GM12878 (cell line): Measurements from ENCODE around the gene ELMO3. TPM values are rescaled to one million over a fixed set of nuclear protein-coding genes. Genes with fewer than 3 reads are reported as not detected.
A peak's percentile ranks its signal among the peaks of the same experiment; 100 is the strongest.

Source experiments
- BACH1 ChIP-seq: fragments of 450-650 bp; IDR thresholded peaks from 2 replicates; pipeline ENCODE4 v1.6.1; 2017; ENCODE audit warnings: mild to moderate bottlenecking, borderline replicate concordance
- BHLHE40 ChIP-seq, 2 experiments: fragments of 450-650 bp in 1 of 2; IDR thresholded peaks; 2 replicates each; pipeline ENCODE4 v1.6.1; 2011 to 2017; ENCODE audit warnings: low read depth in 2 of 2, borderline replicate concordance in 1 of 2, improper control_type of control experiment in 1 of 2, low read length in 1 of 2, mild to moderate bottlenecking in 1 of 2
- HDAC6 ChIP-seq: fragments of 200-600 bp; sonication (generic); IDR thresholded peaks from one replicate; pipeline ENCODE4 v1.8.0; 2017; ENCODE audit warnings: antibody characterized with exemption; ENCODE audit not compliant: unreplicated experiment
- POLR2A ChIP-seq: IDR thresholded peaks from 2 replicates; pipeline ENCODE4 v1.6.1; 2011; ENCODE audit warnings: low read depth, mild to moderate bottlenecking, low read length
- POLR2AphosphoS5 ChIP-seq: IDR thresholded peaks from 2 replicates; pipeline ENCODE4 v1.6.1; 2011; ENCODE audit warnings: mild to moderate bottlenecking, low read length, inconsistent platforms
- SREBF1 ChIP-seq: IDR thresholded peaks from 2 replicates; pipeline ENCODE4 v1.6.1; 2012; ENCODE audit warnings: mild to moderate bottlenecking, low read length
- TBL1XR1 ChIP-seq: IDR thresholded peaks from 2 replicates; pipeline ENCODE4 v1.6.1; 2012; ENCODE audit warnings: low read depth, low read length, improper control_type of control experiment
- USF1 ChIP-seq: IDR thresholded peaks from 2 replicates; pipeline ENCODE4 v1.6.1; 2011; ENCODE audit warnings: borderline replicate concordance, low read depth, mild to moderate bottlenecking, moderate library complexity, mixed read lengths, low read length; ENCODE audit not compliant: insufficient read depth; ENCODE audit errors: extremely low read length
- polyA plus RNA-seq, 11 experiments: library from polyadenylated mRNA; depleted of rRNA in 4 of 11; unstranded in 6 of 11; stranded (reverse) in 5 of 11; fragments of >200 nt; fragmentation: Nextera tagmentation in 4 of 11; fragmentation: Illumina TruSeq in 1 of 11; extraction: Ambion mirVana in 4 of 11; extraction: Trizol in 1 of 11; gene quantifications; 1 replicate in 1 of 11; 2 replicates in 10 of 11; pipeline versions ENCODE4 v1.2.1 to v1.2.3, GENCODE V29; 2011 to 2016; ENCODE audit warnings: inconsistent platforms in 2 of 11, missing spikeins in 2 of 11, low read depth in 1 of 11
- total RNA-seq, 4 experiments: library from RNA; depleted of rRNA in 3 of 4; stranded (reverse); fragments of >200 nt in 3 of 4; fragmentation: Illumina TruSeq in 1 of 4; extraction: Trizol in 1 of 4; gene quantifications; 2 replicates each; pipeline versions ENCODE4 v1.2.1 to v1.2.3, GENCODE V29; 2013 to 2021
- TF ChIP-seq, protein P1 (sequence below): IDR thresholded peaks from 2 replicates; pipeline ENCODE4 v1.6.1; 2011; ENCODE audit warnings: low read depth, low read length, improper control_type of control experiment, borderline replicate concordance

Gene ELMO3
- total and polyA plus RNA-seq, 10 of the 15 experiments (the other 5 are each of a cell fraction or from before 2014, with no cell fraction given) = 0.05 to 4.7 (median 0.96) TPM; not detected in 1

GRCh38 chr16:67150833-67151396 lies 48.0 kb upstream of the ELMO3 start, which contains the start of gene B3GNT9 (continued):
- TF ChIP-seq BHLHE40 (IDR thresholded peaks at IDR 0.05; ENCODE audit: borderline replicate concordance in 1 of 2, low read depth in 2 of 2, low read length in 1 of 2) (peak in 1 of 2 experiments; percentile 67; a peak in 2 of 4 replicates), POLR2AphosphoS5 (0 out of 2 replicates have a peak, but pooled peaks have one; percentile 16), SREBF1 (no peak), POLR2A (peak; percentile 72), BACH1 (peak; percentile 16; the same call in 1 of the 2 replicates), TBL1XR1 (no peak), USF1 (peak; percentile 93), HDAC6 (peak; percentile 42)
- TF ChIP-seq, protein P1, sequence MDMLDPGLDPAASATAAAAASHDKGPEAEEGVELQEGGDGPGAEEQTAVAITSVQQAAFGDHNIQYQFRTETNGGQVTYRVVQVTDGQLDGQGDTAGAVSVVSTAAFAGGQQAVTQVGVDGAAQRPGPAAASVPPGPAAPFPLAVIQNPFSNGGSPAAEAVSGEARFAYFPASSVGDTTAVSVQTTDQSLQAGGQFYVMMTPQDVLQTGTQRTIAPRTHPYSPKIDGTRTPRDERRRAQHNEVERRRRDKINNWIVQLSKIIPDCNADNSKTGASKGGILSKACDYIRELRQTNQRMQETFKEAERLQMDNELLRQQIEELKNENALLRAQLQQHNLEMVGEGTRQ = peak; percentile 54
